NCI-H82 treated with DMSO at 0.1 percent for 48 hours (cell line): ENCODE measurements around the gene HMX1.

Experiments
- DNase-seq: peaks from one replicate; lab custom pipeline; 2025; ENCODE audit not compliant: unreplicated experiment; lab: John Stamatoyannopoulos, UW

HMX1 gene

GRCh38 chr4:8871417-8872401 is at the start of gene HMX1:
Gene HMX1 (minus strand): TSS chr4:8871839. CDS start chr4:8871614, 225 bp downstream.
- no peak for DNase-seq

GRCh38 chr4:8920969-8921368 is 49.3 kb upstream of the HMX1 start:
- DNase-seq: no peak

- no peak for DNase-seq
Observed at GRCh38 chr4:8920289-8920965, 48.8 kb upstream of the HMX1 start.

GRCh38 chr4:8919651-8920288 is 48.1 kb upstream of the HMX1 start:
- no peak for DNase-seq

GRCh38 chr4:8917868-8918783 is 46.5 kb upstream of the HMX1 start:
- DNase-seq: no peak

- DNase-seq: no peak
Observed at GRCh38 chr4:8917321-8917811, 45.7 kb upstream of the HMX1 start.

- DNase-seq: no peak
Observed at GRCh38 chr4:8916906-8917305, 45.3 kb upstream of the HMX1 start.

- DNase-seq: no peak
Observed at GRCh38 chr4:8916351-8916885, 44.8 kb upstream of the HMX1 start.

- no peak for DNase-seq
Observed at GRCh38 chr4:8915201-8916200, 43.9 kb upstream of the HMX1 start.

GRCh38 chr4:8914461-8915171 is 43.0 kb upstream of the HMX1 start:
- DNase-seq: no peak

- no peak for DNase-seq
Observed at GRCh38 chr4:8913858-8914460, 42.3 kb upstream of the HMX1 start.

- DNase-seq: no peak
Observed at GRCh38 chr4:8913121-8913857, 41.6 kb upstream of the HMX1 start.

- DNase-seq: no peak
Observed at GRCh38 chr4:8912506-8912905, 40.9 kb upstream of the HMX1 start.

- no peak for DNase-seq
Observed at GRCh38 chr4:8912089-8912455, 40.4 kb upstream of the HMX1 start.

- DNase-seq: no peak
Observed at GRCh38 chr4:8911316-8912088, 39.9 kb upstream of the HMX1 start.

- no peak for DNase-seq
Observed at GRCh38 chr4:8910822-8911315, 39.2 kb upstream of the HMX1 start.
